SH-SY5Y (cell line): ENCODE measurements around the gene S1PR2.

Experiments
- GATA2 ChIP-seq: IDR thresholded peaks from 2 replicates; pipeline ENCODE4 v1.6.1; 2011; ENCODE audit warnings: mild to moderate bottlenecking, low read depth, low read length
- GATA3 ChIP-seq: IDR thresholded peaks from 2 replicates; pipeline ENCODE4 v1.6.1; 2011; ENCODE audit warnings: low read depth, mild to moderate bottlenecking, low read length, moderate library complexity

GRCh38 chr19:10231612-10232228 lies 589 bp upstream of the S1PR2 start:
- TF ChIP-seq GATA2 = no peak
- no peak for TF ChIP-seq GATA3
